ENCODE data around the gene BPIFB2.

BPIFB2 gene

DNA sequence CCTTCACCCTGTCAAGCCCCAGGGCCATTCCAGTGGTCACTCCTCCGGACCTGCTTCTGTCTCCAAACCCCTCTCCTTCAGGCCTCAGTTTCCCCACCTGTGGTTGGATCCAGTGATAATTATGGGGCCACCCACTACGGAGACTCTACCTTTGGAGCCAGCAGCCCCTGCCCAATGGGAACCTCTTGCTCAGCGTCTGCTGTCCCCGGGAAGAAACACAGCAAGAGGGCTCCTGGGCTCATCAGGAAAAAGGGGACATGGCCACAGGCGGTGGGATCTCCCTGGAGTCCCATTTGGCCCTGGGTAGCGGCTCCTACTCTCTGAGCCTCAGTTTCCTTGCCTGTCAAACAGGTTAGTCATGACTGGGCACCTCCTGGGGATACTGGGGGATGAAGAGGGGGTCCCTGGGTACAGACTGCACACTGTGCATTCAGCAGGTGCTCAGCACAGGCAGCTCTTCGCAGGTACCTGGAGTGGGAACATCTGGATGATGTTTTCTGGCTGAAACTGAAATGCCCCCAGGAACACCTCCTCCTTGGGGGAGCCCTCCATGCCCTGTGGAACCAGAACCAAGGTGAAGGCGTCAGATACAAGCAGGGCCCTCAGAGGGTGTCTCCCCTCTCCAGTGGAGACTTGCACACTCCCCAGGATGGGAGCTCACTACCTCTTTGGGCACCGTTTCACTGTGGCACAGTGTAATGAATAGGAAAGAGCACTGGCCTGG lies 22.7 kb upstream of the BPIFB2 start:
- no peak for DNase-seq (ENCODE audit: low read depth in 3 of 3)

DNA sequence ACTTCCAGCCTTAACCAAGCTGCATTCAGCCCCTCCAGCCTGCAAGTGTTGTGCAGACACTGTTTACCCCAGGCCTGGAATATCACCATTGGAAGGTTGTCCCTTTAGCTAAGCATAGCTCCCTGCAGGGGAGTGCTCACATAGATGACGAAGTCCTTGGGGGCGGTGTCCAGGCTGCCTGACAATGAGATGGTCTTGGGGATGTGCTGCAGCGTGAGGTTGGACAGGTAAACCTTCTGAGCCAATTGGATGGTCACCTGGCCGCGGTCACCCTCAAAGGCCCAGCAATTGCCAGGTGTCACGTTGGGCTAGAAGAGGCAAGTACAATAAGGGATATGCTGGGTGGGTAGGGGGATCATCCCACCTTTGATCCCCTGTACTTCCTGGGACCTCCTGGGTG lies 21.9 kb upstream of the BPIFB2 start:
- DNase-seq (ENCODE audit: low read depth in 3 of 3) = no peak

DNA sequence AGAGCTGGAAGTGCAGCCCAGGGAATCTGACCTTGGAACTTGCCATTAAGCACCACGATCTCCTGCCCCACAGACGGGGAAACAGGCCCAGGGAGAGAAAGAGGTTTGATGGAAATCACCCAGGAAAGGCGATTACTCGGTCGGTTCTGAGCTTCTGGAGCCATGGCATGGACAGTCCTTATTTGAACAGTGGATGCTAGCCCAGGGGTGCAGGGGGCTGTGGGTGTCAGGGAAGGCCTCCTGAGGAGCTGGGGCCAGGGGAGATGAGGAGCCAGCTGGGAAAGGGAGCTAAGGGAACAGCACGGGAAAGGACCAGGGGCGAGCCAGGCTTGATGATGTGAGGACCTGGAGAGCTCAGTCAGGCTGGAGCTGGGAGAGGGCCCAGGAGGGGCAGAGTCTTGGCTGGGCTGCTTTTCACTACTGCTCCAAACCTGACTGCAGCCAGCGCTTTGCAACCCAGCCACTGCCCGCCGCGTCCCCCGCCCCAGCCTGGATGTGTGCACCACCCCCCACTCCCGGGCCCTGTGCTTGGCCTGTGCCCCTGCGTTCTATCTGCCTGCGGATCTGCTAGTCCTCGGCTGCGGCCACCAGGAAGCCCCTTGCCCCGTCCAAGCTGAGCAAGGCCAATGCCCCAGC lies 21.1 kb upstream of the BPIFB2 start:
- DNase-seq (ENCODE audit: low read depth in 3 of 3) = no peak

DNA sequence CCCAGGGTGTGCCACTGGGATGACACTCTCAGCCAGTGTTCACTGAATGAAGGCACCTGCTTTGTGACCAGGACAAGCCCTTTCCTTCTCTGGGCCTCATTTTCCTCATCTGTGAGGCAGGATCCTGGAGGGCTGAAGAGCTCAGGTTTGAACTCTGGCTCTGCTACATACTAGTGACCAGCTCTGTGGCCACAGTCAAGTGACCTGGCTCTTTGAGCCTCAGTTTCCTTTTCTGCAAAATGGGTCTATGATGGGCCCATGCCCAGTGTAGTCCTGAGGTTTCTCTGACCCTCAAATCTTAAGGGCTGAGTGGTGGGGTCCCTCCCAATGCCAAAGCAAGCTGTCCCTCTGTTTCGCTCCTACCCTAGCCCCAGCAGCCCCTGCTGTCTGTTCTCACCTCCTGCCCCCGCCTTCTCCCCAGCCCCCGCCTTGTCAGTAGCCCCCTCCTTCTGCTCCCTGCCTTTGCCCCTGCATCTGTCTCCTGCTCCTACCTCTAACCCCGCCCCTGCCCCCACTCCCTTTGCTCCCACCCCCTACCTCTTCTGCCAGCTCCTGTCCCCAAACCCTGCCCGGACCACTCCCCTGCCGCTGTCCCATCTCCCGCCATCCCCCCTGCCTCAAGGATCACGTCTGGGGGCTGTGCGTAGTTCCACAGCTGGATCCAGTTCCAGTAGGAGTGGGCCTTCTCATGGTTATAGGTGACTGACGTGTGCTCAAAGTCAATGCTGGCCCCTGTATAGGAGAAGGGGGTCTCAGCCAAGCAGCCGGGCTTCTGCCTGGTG lies 20.3 kb upstream of the BPIFB2 start:
- no peak for DNase-seq (ENCODE audit: low read depth in 3 of 3)

DNA sequence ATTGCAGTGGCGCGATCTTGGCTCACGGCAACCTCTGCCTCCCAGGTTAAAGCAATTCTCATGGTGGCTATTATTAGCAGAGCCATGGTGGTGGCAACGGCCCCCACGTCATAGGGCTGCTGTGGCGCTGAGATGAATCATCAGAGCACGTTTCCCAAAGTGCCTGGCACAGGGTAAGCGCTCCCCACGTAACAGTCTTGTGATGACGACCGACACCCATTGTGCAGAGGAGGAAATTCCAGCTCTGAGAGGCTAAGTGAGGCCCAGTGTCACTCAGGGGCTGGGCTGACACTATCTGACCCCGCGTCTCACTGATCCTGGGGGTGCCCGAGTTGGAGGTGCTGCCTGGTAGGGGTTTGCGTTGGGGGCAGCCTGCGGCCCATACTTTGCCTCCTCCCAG lies 19.5 kb upstream of the BPIFB2 start:
- no peak for DNase-seq (ENCODE audit: low read depth in 3 of 3)

DNA sequence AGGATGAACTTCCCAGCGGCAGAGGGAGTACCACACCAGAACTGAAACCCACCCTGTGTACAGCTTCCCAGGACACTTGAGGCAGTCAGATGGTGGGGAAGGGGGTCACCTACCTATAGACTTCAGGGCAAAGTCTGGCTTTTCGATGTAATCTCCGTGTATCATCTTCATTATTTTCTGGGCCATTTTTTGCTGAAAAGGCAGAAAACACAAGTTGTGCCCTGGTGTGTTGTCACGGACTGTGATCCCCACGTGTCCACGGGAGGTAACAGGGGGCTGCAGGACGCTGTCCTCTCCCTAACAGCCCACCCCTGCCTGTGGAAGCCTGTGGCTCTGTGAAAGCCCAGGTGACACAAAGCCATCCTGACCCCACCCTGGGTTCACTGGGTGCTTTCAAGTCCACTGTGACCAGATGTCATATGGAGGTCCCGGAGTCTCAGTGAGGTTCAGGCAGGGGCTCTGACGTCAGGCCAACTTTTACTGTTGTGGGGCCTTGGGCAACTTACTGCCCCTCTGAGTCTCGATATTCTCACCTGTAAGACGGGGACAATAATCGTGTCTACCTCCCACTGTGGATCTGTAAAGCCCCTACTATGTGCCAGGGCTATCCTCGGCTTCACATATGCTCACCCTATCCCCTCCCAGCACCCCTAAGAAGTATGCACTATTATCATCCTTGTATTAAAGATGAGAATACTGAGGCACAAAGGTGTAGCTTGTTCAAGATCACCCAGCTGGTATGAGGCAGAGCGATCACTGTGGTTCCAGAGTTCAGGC lies 17.8 kb upstream of the BPIFB2 start:
- no peak for DNase-seq (ENCODE audit: low read depth in 3 of 3)

DNA sequence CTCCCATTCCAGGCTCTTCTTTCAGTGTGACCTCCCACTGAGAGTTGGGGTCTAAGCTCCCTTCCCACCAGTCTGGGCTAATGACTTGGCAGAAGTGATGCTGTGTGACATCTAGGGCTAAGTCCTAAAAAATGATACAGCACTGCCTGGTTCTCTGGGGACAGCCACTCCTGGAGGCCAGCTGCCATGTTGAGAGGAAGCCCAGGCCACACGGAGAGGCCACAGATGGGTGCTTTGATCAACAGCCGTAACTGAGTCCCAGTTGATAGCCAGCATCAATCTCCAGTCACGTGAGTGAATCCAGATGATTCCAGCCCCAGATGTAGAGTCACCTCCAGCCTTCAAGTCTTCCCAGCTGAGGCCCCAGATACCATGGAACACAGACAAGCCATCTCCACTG lies 17.1 kb upstream of the BPIFB2 start:
- DNase-seq (ENCODE audit: low read depth in 3 of 3) = no peak

DNA sequence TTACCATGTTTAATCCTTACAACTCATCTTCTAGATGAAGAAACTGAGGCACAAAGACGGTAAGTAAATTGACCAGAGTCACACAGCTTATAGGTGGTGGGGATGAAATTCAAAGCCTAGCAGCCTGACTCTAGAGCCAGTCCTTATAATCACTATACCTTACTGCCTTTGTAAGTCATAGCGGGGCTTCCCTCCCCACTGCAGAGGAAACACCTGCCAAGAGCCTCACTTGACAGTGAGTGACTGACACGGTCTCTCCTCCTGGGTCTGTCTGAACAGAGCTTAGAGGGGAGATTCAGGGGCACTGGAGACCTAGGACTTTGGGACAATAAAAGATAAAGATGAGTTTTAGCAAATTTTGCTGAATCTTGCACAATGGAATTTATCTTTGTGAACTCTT lies 16.1 kb upstream of the BPIFB2 start:
- no peak for DNase-seq (ENCODE audit: low read depth in 3 of 3)

DNA sequence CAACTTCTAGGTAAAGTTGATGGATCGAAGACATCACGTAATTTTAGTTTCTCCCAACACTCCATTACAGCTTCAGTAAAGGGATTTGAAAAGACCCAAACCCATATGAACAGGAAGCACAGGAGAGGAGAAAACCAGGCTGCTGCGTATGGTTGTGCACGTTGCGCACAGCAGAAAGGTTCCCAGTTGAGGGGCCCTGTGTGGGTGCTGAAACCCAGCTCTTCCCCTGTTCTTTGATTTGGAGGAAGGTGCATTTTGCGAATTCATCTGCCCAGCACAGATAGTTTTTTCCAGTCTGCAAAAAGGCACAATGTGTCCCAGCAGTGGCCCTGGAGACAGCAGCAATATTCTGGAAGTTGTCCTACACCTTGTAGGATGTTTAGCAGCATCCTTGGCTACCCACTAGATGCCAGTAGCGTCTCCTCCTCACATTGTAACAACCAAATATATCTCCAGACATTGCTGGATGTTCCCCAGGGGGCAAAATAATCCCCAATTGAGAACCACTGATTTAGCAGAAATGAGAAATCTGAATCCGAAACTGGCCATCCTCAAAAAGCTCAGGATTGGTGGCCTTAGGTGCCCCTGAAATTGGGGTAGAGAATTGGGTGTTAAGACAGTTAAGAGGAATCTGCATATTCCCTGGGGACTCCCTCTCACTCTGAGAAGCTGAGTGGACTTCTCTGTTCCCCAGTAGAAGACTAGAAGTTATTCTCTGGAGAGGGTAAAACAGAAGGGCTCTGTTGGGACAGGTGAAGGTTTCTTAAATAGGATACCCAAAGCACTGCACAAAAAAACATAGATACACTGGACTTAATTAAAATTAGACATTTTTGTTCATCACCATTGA lies 15.5 kb upstream of the BPIFB2 start:
- no peak for DNase-seq (ENCODE audit: low read depth in 3 of 3)

DNA sequence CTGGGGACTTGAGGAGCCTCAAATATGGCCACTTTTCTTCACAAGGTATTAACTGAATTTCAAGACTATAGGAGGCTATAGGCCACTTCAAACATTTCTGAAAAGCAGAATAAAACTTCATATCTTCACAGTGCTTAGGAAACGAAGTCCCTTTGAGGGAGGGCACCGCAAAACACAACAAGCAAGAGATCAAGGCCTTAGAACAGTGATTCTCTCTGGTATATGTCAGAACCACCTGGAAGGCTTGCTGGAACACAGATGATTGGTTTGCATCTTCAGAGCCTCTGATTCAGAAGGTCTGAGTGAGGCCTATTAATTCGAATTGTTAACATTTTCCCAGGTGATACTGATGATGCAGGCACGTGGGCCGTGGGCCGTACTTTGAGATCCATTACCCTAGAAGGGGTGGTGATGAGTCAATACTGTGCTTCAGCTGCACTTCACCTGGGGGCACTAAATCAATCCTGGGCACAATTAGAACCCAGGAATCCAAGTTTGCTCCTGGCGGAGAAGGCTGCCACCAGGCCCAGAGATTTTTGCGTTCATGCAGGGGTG lies 13.9 kb upstream of the BPIFB2 start:
- no peak for DNase-seq (ENCODE audit: low read depth in 3 of 3)

DNA sequence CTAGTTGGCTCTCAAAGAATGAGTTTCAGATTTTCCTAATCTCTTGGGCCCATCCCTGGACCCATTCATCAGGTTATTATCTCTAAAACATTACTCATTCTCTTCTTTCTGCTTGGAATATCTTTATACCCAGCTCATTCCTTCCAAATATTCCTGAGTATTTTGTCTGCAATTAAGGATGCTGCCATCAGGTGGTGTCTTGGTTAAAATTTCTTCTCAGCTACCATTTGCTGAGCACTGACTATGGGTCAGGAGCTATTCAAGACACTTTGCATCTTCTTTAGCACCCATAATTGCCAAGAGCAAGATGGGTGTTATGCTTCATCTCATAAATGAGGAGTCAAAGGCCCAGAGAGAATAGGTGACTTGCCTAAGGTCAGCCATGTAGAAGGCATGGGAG lies 11.7 kb upstream of the BPIFB2 start:
- no peak for DNase-seq (ENCODE audit: low read depth in 3 of 3)

DNA sequence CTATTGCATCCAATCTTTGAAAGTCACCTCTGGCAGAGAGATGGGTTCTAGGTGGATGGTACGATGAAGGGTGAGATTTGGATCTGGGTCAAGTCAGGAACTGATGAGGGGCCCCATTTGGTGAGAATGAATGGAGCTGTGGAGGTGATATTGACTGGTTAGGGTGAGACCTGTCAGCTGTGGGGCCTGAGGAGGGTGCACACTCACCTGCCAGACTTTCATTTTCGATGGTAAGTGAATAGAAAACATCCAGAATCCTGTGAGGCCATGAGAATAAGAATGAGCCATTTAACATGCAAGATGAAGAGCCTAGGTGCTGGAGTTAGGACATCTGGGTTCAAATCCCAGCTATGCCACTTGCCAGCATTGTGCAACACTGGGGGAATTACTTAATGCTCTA lies 10.1 kb upstream of the BPIFB2 start:
- no peak for DNase-seq (ENCODE audit: low read depth in 3 of 3)

DNA sequence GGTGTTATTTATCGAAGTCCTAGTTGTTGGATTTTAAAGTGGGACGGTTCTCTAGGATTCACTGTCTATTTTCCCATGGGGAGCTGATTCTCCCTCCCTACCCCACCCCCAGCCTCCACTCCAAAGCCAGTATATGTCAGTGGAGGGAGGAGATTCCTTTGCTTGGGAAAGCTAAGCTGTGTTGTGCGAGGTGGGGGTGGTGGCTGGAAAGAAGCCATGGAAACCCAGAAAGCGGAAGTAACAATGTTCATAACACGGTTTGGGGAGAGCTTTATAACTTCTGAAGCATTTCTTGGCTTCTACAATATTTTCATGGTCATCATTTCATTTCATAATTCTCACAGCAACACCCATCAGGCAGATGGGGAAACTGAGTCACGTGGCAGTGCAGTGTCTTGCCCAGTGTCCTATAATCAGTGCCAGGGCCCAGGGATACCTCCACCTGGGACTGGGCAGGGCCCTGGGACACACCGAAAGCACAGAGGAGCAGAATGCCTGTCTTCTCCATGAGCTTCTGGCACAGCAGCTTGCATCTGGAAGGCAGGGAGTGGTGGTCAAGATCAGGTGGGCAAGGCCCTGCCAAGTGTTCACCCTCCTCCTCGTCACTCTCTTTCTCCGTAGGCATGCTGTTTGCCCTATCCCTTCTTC lies 7.8 kb upstream of the BPIFB2 start:
- DNase-seq (ENCODE audit: low read depth in 3 of 3) = no peak

DNA sequence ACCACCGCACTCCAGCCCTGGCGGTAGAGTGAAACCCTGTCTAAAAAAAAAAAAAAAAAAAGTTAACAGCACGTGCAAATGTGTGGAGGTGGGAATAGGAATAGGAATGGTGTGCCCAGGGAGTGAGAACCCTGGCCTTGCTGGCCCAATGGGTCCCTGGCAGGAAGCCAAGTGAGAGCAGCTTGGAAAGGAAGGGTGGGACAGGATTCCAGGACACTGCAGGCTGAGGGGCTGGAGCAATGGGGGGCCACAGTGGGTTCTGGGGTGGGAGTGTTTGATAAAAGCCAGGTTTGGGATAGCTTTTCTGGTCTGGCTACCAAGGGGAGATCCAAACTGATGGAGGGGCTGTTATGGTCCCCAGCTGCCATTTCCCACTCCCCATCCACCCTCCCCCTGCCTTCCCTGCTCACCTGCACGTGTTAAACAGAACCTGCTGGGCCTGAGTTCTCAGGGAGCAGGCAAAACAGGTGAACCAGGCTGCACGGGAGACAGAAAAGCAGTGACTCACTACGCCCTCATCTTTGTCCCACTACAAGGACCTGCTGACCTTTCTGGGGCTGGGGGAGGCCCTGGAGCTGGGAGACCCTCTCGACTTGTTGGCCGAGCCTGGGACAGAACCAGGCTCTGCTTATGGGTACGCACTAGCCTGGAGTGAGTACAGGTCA lies 6.6 kb upstream of the BPIFB2 start:
- no peak for DNase-seq (ENCODE audit: low read depth in 3 of 3)

DNA sequence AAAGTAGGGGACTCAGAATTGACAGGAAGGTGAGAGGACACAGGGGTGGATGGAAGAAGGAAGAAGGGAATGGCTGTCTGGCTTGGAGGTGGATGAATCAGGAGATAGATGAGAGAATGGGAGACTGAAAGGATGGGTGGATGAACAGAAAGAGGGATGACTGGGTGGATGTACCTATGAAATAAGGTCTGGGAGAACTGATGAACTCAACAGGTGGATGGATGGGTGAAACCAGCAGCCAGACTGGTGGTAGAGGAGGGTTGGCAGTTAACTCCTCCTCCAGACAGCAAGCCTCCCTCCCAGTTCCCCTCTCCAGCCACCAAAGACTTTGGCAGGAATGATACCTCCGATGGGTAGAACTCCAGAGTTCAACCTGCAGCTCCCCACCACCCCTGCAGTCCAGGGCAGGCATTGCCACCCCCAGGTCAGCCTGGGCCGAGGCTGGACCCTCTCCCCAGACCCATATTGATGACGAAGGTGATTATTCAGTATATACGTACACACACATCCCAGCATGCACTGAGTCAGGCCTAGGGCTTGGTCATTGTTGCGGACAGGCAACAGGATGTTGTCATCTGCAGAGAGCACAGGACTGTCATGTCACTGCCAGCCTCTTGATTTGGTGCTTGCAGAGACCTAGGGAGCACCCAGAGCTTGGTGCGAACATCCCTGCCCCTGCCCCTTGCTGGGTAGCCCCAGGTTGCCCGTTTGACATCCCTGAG lies 5.3 kb upstream of the BPIFB2 start:
- DNase-seq (ENCODE audit: low read depth in 3 of 3) = no peak

DNA sequence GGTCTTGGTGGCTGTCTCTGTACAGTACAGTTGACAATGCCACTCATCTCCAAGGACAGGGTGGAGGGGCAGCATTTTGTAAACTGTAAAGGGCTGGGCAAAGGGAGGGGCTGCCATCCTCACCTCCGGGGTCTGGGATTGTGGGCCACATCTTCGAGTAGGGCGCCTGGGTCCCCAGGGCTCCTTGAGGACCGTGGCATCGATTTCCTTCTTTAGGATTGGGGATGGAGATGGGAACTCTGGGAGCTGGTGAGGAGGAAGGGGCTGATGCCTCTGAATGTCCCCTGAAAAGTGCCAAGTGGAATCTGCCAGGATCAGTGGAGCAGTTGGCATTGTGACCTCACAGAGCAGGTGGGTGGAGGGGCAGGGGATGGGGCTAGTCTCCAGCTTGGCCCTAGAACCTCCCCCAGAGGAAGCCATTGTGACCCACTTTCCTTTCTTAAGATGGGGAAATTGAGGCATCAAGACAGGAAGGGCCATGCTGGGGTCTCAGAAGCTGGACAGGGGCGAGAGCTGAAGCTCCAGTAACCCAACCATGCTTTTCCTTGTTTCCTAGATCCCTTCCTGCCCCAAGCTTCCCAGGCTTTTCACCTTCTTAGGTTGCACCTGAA lies 3.3 kb upstream of the BPIFB2 start, which contains the start of gene SUN5:
SUN5 (minus strand) TSS at position 293 of the 611 bp plus-strand sequence; CDS start at position 200, 93 bp downstream.
- no peak for DNase-seq (ENCODE audit: low read depth in 3 of 3)

DNA sequence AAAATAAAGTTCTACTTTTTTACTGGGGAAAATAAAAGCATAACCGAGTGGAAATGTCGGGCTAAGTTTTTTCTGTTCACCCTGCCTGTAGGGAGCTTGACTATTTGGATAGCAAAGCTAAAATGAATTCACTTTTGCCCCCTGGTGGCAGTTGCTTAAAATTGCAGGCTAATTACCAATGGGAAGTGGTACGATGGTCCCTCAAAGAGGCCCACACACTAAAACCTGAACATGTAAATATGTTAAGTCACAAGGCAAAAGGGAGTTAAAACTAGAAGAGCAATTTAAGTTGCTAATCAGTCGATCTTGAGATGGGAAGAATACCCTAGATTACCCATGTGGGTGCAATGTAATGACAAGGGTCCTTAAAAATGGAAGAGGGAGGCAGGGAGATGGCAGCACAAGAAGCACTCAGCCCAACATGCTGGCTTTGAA lies 2.4 kb upstream of the BPIFB2 start:
- DNase-seq (ENCODE audit: low read depth in 3 of 3) = peak in 1 of 3 experiments; percentile 8
